Endothelial cell of umbilical vein (primary cell): ENCODE results near the gene BLACAT1.

ENCODE experiments used
- EZH2 ChIP-seq: IDR thresholded peaks from 2 replicates; pipeline ENCODE4 v1.6.1; 2012; ENCODE audit warnings: borderline replicate concordance, low read depth, mild to moderate bottlenecking, moderate library complexity, low read length, inconsistent platforms; ENCODE audit not compliant: severe bottlenecking
- FOS ChIP-seq: IDR thresholded peaks from 2 replicates; pipeline ENCODE4 v1.6.1; 2011; ENCODE audit warnings: mild to moderate bottlenecking, low read length, moderate library complexity, borderline replicate concordance; ENCODE audit not compliant: insufficient read depth
- POLR2A ChIP-seq: IDR thresholded peaks from 2 replicates; pipeline ENCODE4 v1.6.1; 2012; ENCODE audit warnings: low read depth, mild to moderate bottlenecking, control low read depth, low read length
- POLR2AphosphoS5 ChIP-seq: IDR thresholded peaks from 2 replicates; pipeline ENCODE4 v1.6.1; 2012; ENCODE audit warnings: low read depth, mild to moderate bottlenecking, control low read depth, low read length, moderate library complexity; ENCODE audit not compliant: insufficient read depth
- TF ChIP-seq, protein P1 (sequence below), 2 donors: IDR thresholded peaks; 1 replicate in 1 of 2; 2 replicates in 1 of 2; pipeline ENCODE4 v1.5.1; 2011; ENCODE audit warnings: low read length in 2 of 2, mild to moderate bottlenecking in 2 of 2, moderate library complexity in 2 of 2, control low read depth in 1 of 2, inconsistent platforms in 1 of 2, low read depth in 1 of 2; ENCODE audit not compliant: insufficient read depth in 1 of 2; ENCODE audit errors: extremely low read depth in 1 of 2

DNA sequence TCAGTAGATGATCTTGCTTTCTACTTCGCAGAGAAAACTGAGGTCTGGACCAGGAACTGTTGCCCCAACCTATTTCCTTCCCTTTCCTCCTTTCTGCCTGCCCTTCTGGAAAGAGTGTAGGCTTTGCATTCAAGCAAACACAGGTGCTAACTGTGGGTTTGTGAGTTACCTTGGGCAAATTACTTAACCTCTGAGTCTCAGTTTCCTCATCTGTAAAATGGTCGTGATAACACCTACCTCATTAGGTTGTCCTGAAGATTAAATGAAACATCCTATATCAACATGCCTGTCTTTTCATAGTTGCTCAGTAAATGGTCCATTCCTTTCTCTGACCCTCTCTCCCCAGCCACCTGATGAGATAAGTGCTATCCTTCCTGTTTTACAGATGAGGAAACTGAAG, 9.5 kb upstream of the BLACAT1 start:
- no peak for TF ChIP-seq POLR2A
- TF ChIP-seq, protein P1, sequence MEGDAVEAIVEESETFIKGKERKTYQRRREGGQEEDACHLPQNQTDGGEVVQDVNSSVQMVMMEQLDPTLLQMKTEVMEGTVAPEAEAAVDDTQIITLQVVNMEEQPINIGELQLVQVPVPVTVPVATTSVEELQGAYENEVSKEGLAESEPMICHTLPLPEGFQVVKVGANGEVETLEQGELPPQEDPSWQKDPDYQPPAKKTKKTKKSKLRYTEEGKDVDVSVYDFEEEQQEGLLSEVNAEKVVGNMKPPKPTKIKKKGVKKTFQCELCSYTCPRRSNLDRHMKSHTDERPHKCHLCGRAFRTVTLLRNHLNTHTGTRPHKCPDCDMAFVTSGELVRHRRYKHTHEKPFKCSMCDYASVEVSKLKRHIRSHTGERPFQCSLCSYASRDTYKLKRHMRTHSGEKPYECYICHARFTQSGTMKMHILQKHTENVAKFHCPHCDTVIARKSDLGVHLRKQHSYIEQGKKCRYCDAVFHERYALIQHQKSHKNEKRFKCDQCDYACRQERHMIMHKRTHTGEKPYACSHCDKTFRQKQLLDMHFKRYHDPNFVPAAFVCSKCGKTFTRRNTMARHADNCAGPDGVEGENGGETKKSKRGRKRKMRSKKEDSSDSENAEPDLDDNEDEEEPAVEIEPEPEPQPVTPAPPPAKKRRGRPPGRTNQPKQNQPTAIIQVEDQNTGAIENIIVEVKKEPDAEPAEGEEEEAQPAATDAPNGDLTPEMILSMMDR (IDR thresholded peaks at IDR 0.05; ENCODE audit: extremely low read depth in 1 of 2, insufficient read depth in 1 of 2, low read depth in 1 of 2, low read length in 2 of 2) = no peak
- no peak for TF ChIP-seq FOS
- no peak for TF ChIP-seq POLR2AphosphoS5
- TF ChIP-seq EZH2 = no peak
